ENCODE measurements around the gene PERCC1.

PERCC1 gene

DNA sequence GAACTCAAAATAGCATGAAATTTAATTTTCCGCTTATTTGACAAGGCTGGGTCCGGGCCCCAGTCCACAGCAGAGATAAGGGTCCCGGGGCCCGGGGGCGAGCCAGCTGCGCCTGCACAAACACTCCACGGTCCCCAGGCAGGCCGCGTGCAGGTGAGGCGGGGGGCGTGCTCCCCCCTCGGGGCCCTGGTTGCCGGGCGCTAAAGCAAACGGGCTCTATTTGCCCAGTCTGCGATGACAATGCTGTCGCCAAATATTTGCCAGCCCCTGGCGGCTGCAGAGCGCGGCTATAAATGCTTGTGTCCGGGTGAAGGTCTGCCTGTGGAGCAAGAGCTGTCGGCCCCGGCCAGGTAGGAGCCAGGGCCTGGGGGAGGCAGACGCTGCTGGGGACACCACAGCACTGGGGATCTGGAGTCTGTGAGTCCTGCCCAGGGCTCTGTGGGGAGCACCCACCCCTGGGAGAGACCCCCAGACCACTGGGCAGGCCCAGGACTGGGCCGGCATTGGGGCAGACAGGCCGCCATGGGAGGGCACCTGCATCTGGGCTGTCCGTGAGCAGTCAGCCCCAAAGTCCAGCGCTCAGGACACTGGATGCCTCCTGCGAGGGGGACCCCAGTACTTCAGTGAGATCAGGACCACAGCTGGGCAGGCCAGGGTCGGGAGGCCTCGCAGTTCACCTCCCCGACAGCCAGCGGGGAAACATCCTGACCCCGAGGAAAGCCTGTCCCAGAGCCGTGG, at the start of gene PERCC1:
TSS of gene PERCC1 (plus strand) at position 320 of the 738 bp plus-strand sequence. CDS start 1,516 bp downstream, outside the sequence.
- Histone ChIP-seq H3K27me3 (ENCODE audit: control insufficient read depth, insufficient read depth, low read length) (no peaks in the 10 kb centered on the region), H3K4me3 (ENCODE audit: low read depth, low read length) (no peak within 1 kb of the TSS), H3K9me3 (ENCODE audit: control insufficient read depth, insufficient read depth, low read length) (no peaks in the 10 kb centered on the region), H3K4me1 (ENCODE audit: control insufficient read depth, insufficient read depth, low read length) (no peaks in the 10 kb centered on the region), H3K36me3 (ENCODE audit: control insufficient read depth, insufficient read depth, low read length) (no peaks in the 10 kb centered on the region), H3K9ac (ENCODE audit: low read depth, low read length) (no peak within 1 kb of the TSS)

GRCh38 chr16:1381612-1382406, 49.1 kb upstream of the PERCC1 start:
- Histone ChIP-seq H3K36me3 (ENCODE audit: control insufficient read depth, insufficient read depth, low read length) (peaks cover 3% of the 10 kb centered on the region), H3K4me3 (ENCODE audit: low read depth, low read length) (no peak overlapping the region), H3K4me1 (ENCODE audit: control insufficient read depth, insufficient read depth, low read length) (peaks cover 2% of the 10 kb centered on the region), H3K9me3 (ENCODE audit: control insufficient read depth, insufficient read depth, low read length) (no peaks in the 10 kb centered on the region), H3K27me3 (ENCODE audit: control insufficient read depth, insufficient read depth, low read length) (no peaks in the 10 kb centered on the region), H3K9ac (ENCODE audit: low read depth, low read length) (no peak overlapping the region)

- no peaks in the 10 kb centered on the region for H3K27me3 ChIP-seq (ENCODE audit: control insufficient read depth, insufficient read depth, low read length)
- no peaks in the 10 kb centered on the region for H3K9me3 ChIP-seq (ENCODE audit: control insufficient read depth, insufficient read depth, low read length)
- peaks cover 6% of the 10 kb centered on the region for H3K36me3 ChIP-seq (ENCODE audit: control insufficient read depth, insufficient read depth, low read length)
- no peak overlapping the region for H3K4me3 ChIP-seq (ENCODE audit: low read depth, low read length)
- H3K9ac ChIP-seq (ENCODE audit: low read depth, low read length), result no peak overlapping the region
- peaks cover 2% of the 10 kb centered on the region for H3K4me1 ChIP-seq (ENCODE audit: control insufficient read depth, insufficient read depth, low read length)
These were observed 47.3 kb upstream of the PERCC1 start for GRCh38 chr16:1383556-1383955.

- Histone ChIP-seq H3K9ac (ENCODE audit: low read depth, low read length) (no peak overlapping the region), H3K4me1 (ENCODE audit: control insufficient read depth, insufficient read depth, low read length) (no peaks in the 10 kb centered on the region), H3K9me3 (ENCODE audit: control insufficient read depth, insufficient read depth, low read length) (no peaks in the 10 kb centered on the region), H3K36me3 (ENCODE audit: control insufficient read depth, insufficient read depth, low read length) (peaks cover 7% of the 10 kb centered on the region), H3K27me3 (ENCODE audit: control insufficient read depth, insufficient read depth, low read length) (no peaks in the 10 kb centered on the region), H3K4me3 (ENCODE audit: low read depth, low read length) (no peak overlapping the region)
These were observed 45.6 kb upstream of the PERCC1 start for GRCh38 chr16:1385232-1385631.

DNA sequence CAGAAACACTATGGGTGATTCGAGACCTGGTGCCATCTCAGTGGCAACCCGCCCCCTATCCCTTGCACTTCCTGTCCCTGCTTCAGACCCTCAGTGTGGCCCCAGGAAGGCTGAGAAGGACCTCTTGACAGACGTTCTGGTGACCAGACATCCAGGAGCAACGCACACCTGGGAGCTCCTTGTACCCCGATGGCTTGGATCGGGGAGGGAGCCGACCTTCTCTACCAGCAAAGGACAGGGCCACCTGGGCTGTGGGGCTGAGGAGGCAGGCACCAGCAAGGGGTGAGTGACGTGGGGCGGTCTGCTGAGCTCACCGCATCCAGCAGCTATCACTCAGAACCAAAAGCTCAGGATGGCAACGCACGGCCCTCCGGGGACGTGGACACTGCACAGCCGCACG, 43.5 kb upstream of the PERCC1 start:
- H3K9me3 ChIP-seq (ENCODE audit: control insufficient read depth, insufficient read depth, low read length), result no peaks in the 10 kb centered on the region
- no peak overlapping the region for H3K9ac ChIP-seq (ENCODE audit: low read depth, low read length)
- H3K36me3 ChIP-seq (ENCODE audit: control insufficient read depth, insufficient read depth, low read length), result peaks cover 11% of the 10 kb centered on the region
- no peaks in the 10 kb centered on the region for H3K27me3 ChIP-seq (ENCODE audit: control insufficient read depth, insufficient read depth, low read length)
- no peaks in the 10 kb centered on the region for H3K4me1 ChIP-seq (ENCODE audit: control insufficient read depth, insufficient read depth, low read length)
- H3K4me3 ChIP-seq (ENCODE audit: low read depth, low read length), result no peak overlapping the region

DNA sequence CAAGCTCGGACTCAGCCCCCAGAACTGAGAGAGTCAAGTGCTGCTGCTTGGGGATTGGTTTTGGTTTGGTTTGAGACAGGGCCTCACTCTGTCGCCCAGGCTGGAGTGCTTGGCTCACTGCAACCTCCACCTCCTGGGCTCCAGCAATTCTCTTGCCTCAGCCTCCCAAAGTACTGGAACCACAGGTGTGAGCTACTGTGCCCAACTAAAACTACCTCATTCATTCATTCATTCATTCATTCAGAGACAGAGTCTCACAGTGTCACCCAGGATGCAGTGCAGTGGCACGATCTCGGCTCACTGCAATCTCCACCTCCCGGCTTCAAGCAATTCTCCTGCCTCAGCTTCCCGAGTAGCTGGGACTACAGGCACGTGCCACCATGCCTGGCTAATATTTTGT, 41.1 kb upstream of the PERCC1 start:
- Histone ChIP-seq H3K27me3 (ENCODE audit: control insufficient read depth, insufficient read depth, low read length) (no peaks in the 10 kb centered on the region), H3K36me3 (ENCODE audit: control insufficient read depth, insufficient read depth, low read length) (peaks cover 13% of the 10 kb centered on the region), H3K9ac (ENCODE audit: low read depth, low read length) (no peak overlapping the region), H3K4me3 (ENCODE audit: low read depth, low read length) (no peak overlapping the region), H3K4me1 (ENCODE audit: control insufficient read depth, insufficient read depth, low read length) (no peaks in the 10 kb centered on the region), H3K9me3 (ENCODE audit: control insufficient read depth, insufficient read depth, low read length) (no peaks in the 10 kb centered on the region)

GRCh38 chr16:1390239-1390779, 40.6 kb upstream of the PERCC1 start:
- Histone ChIP-seq H3K9me3 (ENCODE audit: control insufficient read depth, insufficient read depth, low read length) (no peaks in the 10 kb centered on the region), H3K4me1 (ENCODE audit: control insufficient read depth, insufficient read depth, low read length) (no peaks in the 10 kb centered on the region), H3K4me3 (ENCODE audit: low read depth, low read length) (no peak overlapping the region), H3K36me3 (ENCODE audit: control insufficient read depth, insufficient read depth, low read length) (peaks cover 12% of the 10 kb centered on the region), H3K9ac (ENCODE audit: low read depth, low read length) (no peak overlapping the region), H3K27me3 (ENCODE audit: control insufficient read depth, insufficient read depth, low read length) (no peaks in the 10 kb centered on the region)

DNA sequence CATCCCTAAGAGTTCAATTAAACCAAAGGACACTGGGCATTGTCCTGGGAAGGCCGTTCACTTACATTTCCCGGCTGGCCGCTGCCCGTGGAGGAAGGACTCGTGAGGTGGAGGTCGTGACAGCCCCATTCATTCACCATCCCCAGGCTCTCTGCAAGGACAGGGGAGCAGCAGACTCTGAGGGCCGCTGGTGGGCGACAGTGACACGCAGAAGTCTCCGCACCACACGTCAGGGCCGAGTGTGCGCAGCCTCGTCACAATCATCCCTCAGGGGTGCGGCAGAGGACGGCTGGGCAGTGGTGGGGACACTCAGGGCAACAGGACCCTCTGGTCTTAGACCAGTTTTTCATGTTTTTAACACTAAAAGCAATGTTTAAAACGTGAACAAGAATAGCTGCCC, 38.1 kb upstream of the PERCC1 start:
- no peak overlapping the region for H3K9ac ChIP-seq (ENCODE audit: low read depth, low read length)
- no peaks in the 10 kb centered on the region for H3K27me3 ChIP-seq (ENCODE audit: control insufficient read depth, insufficient read depth, low read length)
- H3K4me1 ChIP-seq (ENCODE audit: control insufficient read depth, insufficient read depth, low read length), result no peaks in the 10 kb centered on the region
- no peak overlapping the region for H3K4me3 ChIP-seq (ENCODE audit: low read depth, low read length)
- no peaks in the 10 kb centered on the region for H3K9me3 ChIP-seq (ENCODE audit: control insufficient read depth, insufficient read depth, low read length)
- H3K36me3 ChIP-seq (ENCODE audit: control insufficient read depth, insufficient read depth, low read length), result peaks cover 10% of the 10 kb centered on the region

DNA sequence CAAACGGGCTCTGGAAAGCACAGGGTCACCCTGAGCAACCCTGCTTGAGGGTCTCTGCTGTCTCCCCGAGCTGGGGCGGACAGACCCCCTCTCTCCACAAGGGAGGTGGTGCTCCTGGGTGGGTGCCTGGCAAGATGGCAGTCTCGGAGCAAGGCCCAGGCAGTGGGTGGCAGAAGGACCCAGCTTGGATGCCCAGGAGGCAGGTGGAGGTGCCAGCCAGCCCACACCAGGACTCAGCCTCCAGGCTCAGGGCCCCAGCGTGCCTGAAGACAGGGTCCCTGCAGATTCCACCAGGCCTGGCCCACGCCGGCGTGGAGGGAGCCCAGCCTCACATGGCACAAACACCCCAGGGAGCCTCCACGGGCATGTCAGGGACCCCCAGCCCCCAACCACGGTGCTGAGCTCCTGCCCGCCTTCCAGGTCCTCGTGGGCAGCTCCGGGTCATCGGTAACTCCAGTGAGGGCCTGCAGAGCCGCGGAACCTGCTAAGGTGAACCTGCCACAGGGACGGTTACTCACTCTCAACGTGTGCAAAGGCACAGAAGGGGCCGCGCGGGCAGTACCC, 37.2 kb upstream of the PERCC1 start:
- Histone ChIP-seq H3K27me3 (ENCODE audit: control insufficient read depth, insufficient read depth, low read length) (no peaks in the 10 kb centered on the region), H3K36me3 (ENCODE audit: control insufficient read depth, insufficient read depth, low read length) (peaks cover 10% of the 10 kb centered on the region), H3K4me3 (ENCODE audit: low read depth, low read length) (no peak overlapping the region), H3K4me1 (ENCODE audit: control insufficient read depth, insufficient read depth, low read length) (no peaks in the 10 kb centered on the region), H3K9me3 (ENCODE audit: control insufficient read depth, insufficient read depth, low read length) (no peaks in the 10 kb centered on the region), H3K9ac (ENCODE audit: low read depth, low read length) (no peak overlapping the region)

DNA sequence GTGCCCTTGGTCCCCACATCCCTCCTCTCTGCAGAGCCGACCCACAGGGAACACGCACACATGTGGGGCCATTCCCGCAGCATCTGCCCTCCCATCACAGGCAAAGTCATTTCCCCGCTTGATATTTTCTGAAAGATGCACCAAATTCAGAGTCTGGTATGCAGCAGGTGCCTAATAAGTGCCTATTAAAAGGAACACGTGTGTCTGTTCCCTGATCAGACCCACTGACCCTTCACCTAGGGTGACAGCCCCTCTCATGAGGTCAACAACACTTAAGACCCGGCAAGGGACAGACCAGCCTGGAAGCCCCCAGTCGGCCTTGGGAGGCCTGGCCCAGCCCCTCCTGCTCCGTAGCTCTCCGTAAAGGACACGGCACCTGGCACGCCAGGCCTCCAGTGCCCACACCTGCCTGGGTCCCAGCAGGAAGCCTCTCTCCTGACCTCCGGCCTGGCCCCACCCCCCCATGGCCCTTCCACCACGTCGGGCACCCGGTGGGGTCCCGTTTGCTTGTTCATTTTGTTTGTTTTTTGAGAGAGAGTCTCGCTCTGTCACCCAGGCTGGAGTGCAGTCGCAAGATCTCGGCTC, 36.4 kb upstream of the PERCC1 start:
- H3K4me1 ChIP-seq (ENCODE audit: control insufficient read depth, insufficient read depth, low read length), result no peaks in the 10 kb centered on the region
- H3K27me3 ChIP-seq (ENCODE audit: control insufficient read depth, insufficient read depth, low read length), result no peaks in the 10 kb centered on the region
- H3K9ac ChIP-seq (ENCODE audit: low read depth, low read length), result no peak overlapping the region
- peaks cover 12% of the 10 kb centered on the region for H3K36me3 ChIP-seq (ENCODE audit: control insufficient read depth, insufficient read depth, low read length)
- no peaks in the 10 kb centered on the region for H3K9me3 ChIP-seq (ENCODE audit: control insufficient read depth, insufficient read depth, low read length)
- H3K4me3 ChIP-seq (ENCODE audit: low read depth, low read length), result no peak overlapping the region

DNA sequence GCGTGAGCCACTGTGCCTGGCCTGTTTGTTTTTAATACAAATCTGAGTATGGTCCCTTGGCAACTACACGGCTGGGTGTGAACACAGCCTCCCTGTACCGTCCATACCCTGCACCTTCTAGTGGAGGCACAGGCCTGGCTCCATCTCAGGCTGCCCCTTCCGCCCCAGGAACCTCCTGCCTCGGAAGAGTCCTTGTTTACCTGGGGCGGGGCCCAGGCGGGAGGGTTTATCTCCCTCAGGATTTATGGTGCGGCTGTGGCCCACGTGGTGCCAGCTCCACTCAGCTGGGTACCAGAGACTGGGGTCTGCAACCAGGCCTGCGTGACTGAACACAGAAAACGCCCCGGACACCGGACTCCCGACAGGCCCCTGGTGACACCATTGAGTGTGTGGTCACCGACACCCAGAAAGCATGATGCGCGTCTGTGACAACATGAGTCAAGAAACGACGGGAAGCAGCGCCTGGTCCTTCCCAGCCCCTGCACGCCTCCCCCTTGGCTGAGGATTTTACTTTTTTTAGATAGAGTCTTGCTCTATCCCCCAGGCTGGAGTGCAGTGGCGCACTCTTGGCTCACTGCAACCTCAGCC, 35.3 kb upstream of the PERCC1 start:
- H3K9me3 ChIP-seq (ENCODE audit: control insufficient read depth, insufficient read depth, low read length), result no peaks in the 10 kb centered on the region

More for the DNA sequence above, 35.3 kb upstream of the PERCC1 start:
- no peak overlapping the region for H3K4me3 ChIP-seq (ENCODE audit: low read depth, low read length)
- no peak overlapping the region for H3K9ac ChIP-seq (ENCODE audit: low read depth, low read length)
- no peaks in the 10 kb centered on the region for H3K4me1 ChIP-seq (ENCODE audit: control insufficient read depth, insufficient read depth, low read length)
- no peaks in the 10 kb centered on the region for H3K27me3 ChIP-seq (ENCODE audit: control insufficient read depth, insufficient read depth, low read length)
- H3K36me3 ChIP-seq (ENCODE audit: control insufficient read depth, insufficient read depth, low read length), result peaks cover 10% of the 10 kb centered on the region
